Cardiac fibroblast (primary cell): Measurements from ENCODE around the gene THOP1.

ENCODE experiments used
- DNase-seq, 2 donors: peaks; one replicate each; pipeline versions ENCODE4 v3.0.0 to v3.0.0-alpha.2; 2010; ENCODE audit warnings: low read depth in 2 of 2
- H3K4me3 ChIP-seq, 2 donors: replicated peaks in 1 of 2; 1 replicate in 1 of 2; 2 replicates in 1 of 2; pipeline ENCODE4 v1.5.1; 2011; ENCODE audit warnings: low read depth in 2 of 2, low read length in 2 of 2, mild to moderate bottlenecking in 2 of 2, moderate library complexity in 1 of 2
- TF ChIP-seq, protein P1 (sequence below): IDR thresholded peaks from one replicate; pipeline ENCODE4 v1.5.1; 2011; ENCODE audit warnings: low read depth, mild to moderate bottlenecking, low read length, inconsistent platforms

Gene THOP1

DNA sequence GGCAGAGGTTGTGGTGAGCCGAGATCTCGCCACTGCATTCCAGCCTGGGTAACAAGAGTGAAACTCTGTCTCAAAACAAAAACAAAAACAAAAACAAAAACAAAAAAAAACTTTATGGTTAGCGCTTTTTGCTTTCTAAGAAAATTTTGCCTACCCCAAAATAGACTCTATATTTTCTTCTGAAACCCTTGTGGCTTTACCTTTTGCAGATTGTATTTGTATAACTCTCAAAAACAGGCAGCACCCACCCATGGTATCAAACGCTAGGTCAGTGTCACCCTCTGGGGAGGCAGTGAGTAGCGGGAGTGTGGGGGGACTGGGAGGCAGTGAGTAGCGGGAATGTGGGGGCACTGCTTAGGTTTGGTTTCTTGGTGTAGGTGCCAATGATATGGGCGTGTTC, 38.0 kb upstream of the THOP1 start:
- no peak for DNase-seq
- TF ChIP-seq, protein P1, sequence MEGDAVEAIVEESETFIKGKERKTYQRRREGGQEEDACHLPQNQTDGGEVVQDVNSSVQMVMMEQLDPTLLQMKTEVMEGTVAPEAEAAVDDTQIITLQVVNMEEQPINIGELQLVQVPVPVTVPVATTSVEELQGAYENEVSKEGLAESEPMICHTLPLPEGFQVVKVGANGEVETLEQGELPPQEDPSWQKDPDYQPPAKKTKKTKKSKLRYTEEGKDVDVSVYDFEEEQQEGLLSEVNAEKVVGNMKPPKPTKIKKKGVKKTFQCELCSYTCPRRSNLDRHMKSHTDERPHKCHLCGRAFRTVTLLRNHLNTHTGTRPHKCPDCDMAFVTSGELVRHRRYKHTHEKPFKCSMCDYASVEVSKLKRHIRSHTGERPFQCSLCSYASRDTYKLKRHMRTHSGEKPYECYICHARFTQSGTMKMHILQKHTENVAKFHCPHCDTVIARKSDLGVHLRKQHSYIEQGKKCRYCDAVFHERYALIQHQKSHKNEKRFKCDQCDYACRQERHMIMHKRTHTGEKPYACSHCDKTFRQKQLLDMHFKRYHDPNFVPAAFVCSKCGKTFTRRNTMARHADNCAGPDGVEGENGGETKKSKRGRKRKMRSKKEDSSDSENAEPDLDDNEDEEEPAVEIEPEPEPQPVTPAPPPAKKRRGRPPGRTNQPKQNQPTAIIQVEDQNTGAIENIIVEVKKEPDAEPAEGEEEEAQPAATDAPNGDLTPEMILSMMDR: no peak
- no peak overlapping the region for H3K4me3 ChIP-seq

DNA sequence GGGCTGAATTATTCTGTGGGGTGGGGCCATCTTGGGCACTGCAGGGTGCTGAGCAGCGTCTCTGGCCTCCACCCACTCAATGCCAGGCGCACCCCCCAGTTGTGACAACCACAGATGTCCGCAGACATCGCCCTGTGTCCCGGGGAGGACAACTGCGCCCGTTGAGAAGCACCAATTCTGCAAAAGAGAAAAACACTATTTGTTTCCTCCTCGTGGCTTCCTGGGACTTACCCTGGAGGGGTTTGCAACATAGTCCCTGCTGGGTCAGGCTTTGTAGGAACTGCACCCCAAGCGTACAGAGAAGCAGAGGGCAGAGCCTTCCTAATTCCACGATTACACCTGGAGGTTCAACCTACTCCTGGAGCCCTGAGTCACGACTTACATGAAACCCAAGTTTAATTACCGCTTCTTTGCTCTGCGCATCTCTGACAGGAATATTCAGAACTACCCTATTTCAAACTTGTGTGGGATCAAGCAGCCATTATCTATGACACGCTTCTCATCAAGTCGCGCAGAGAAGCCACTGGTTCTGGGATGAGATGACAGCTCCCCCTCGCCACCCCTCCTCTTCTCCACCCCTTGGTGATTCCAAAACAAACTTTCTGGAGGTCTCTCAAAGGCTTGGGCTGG, 34.4 kb upstream of the THOP1 start:
- DNase-seq: no peak
- no peak overlapping the region for H3K4me3 ChIP-seq
- TF ChIP-seq, protein P1: no peak

DNA sequence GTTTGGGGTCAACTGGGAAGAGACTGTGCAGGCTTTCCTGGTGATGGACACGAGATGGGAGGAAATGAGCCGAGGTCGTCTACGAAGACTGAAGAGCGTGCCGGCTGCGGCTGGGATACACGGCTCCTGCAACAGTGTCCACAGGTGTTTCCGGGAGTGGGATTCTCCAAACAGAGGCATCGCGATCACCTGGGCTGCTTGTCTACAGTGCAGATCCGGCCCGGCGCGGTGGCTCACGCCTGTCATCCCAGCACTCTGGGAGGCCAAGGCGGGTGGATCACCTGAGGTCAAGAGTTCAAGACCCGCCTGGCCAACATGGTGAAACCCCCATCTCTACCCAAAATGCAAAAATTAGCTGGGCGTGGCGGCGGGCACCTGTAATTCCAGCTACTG, 33.9 kb upstream of the THOP1 start:
- DNase-seq: no peak
- no peak overlapping the region for H3K4me3 ChIP-seq
- TF ChIP-seq, protein P1: no peak

DNA sequence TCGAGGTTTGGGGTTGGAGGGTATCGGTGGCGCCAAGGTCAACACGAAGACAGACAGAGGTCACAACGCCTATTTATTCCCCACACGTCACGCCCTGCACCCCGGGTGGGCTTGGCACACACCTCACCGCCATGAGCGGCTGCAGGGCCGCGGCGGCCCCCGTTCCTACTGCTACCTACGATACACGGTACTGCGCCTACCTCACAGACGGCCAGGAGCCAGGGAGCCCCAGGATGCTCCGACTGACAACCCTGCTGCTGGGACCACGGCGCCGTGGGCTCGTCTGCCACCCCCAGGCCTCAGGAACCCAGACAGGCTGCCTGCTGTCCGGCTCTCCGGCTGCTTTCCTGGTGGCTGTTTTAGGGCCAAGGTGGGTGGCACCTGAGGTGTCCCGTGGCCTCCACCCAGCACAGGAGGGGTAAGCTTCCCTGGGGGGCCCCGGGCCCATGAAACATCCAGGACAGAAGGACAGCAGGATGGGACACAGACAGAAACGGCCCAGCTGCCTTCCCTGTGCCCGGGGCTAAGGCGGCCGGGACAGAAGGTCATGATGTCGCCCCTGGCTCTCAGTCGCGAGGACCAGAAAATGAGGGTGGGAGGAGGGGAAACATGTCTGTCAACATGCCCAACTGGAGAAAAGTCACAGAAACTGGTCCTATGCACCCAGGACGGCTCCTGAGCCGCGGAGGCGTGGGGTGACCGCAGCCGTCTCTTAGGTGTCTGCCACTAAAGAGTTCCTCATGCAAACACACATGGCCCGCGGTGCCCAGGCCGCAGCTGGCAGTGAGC, 30.4 kb upstream of the THOP1 start:
- TF ChIP-seq, protein P1: no peak
- H3K4me3 ChIP-seq: no peak overlapping the region
- no peak for DNase-seq

DNA sequence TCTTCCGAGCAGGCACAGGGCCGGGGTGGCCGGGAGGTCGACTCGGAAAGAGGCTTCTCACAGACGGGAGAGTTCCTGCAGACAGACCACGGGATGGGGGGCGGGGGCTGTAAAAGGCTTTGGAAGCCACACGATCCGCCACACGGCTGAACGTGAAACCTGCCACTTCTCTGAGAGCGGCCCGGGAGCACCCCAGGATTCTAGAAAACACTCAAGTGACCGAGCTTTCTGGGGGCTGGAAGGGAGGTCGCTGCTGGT, 29.9 kb upstream of the THOP1 start:
- no peak overlapping the region for H3K4me3 ChIP-seq
- TF ChIP-seq, protein P1: no peak

DNA sequence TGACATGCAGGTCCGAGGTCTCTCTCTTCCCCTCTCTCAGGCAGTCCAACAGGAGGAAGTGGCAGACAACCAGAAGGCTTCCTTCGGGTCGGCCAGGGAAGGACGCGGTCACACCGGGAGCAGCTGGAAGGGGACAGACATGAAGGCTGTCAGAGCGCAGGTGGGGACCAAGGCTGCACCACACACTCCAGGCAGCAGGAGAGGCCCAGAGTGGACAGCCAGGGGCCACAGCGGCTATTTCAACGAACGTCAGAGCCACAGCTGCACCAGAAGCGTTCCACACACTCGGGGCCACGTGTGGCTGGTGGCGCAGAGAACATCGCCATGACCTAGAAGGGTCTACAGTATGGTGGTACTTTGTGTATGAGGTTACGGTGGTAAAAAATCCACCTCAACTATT, 29.5 kb upstream of the THOP1 start:
- no peak overlapping the region for H3K4me3 ChIP-seq
- no peak for DNase-seq
- TF ChIP-seq, protein P1: no peak

More for the DNA sequence above, 29.9 kb upstream of the THOP1 start:
- no peak for DNase-seq

DNA sequence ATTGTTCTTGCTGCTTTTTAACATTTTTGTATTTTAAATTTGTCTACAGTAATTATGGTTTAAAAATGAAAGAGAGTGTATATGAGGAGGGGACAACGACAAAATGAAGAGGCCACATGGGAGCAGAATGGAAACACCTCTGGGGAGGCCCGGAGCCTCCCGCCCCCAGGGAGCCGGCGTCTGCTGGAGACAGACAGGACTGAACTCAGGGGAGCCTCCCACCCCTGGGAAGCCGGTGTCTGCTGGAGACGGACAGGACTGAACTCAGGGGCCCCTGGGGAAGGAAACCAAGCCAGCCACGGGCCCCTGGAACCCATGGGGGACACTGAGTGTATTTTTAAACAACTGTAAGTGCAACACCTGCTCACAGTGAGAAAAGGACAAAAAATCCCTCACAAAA, 28.8 kb upstream of the THOP1 start:
- TF ChIP-seq, protein P1: no peak
- DNase-seq: no peak

More for the DNA sequence above, 28.8 kb upstream of the THOP1 start:
- no peak overlapping the region for H3K4me3 ChIP-seq
